ENCODE results near the gene BSDC1. TPM values are rescaled to one million over a fixed set of nuclear protein-coding genes. Genes with fewer than 3 reads are reported as not detected.

BSDC1 gene
- total and polyA plus RNA-seq, 2 experiments from 2014 or later = 22.7 to 50.7 TPM

DNA sequence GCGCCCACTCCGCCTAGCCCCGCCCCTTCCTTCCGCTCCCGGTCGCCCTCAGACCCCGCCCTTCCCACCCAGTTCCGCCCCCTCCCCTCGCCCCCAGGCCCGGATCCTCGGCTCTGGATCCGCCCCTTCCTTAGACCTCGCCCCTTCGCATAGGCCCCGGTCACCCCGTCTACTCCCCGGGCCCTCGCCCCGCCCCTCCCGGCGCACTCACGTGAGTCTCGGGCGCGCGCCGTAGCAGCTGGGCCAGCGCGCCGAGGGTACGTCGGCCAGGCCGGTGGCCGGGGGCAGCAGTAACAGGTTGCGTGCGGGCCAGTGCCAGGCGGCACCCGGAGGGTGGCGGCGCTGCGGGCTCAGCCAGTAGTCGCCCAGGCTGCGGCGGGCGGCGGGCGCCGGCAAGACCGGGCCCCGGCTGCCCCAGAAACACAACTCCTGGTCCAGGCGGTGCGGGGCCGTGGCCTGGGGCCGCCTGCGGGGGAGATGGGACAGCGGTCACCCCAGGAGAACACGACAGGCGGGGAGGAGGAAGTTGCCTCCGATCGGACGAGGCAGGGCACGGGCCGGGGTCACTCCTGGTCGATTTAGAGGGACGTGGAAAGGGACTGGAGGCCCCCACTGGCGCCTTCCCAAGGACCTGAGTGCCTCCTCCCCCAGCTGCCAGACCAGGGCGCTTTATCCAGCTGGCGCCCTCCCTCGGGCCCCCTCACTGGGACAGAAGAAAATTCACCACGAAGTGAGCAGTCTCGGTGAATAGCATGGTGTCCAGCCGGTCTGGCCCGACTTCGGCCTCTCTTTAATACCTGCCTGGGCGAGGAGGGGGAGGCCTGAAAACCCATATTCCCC lies 42.6 kb downstream of the BSDC1 start:
- Mint-ChIP-seq H3K9me3 (peaks cover 18% of the 10 kb centered on the region), H3K4me3 (peak overlapping the region; percentile 81), H3K27ac (peak overlapping the region; percentile 88; the same call in 1 of the 2 replicates), H3K27me3 (ENCODE audit: insufficient read depth, low read depth, poor library complexity) (peaks cover 22% of the 10 kb centered on the region), H3K36me3 (ENCODE audit: low read depth) (peaks cover 7% of the 10 kb centered on the region), H3K4me1 (peaks cover 18% of the 10 kb centered on the region)
- Histone ChIP-seq H3K4me3 (peak overlapping the region; percentile 78), H3K4me2 (peak overlapping the region; percentile 88), H3K4me1 (ENCODE audit: insufficient read depth) (no peaks in the 10 kb centered on the region; the same call in 1 of the 2 replicates), H3K27ac (ENCODE audit: low read depth) (peak overlapping the region; percentile 87; the same call in 1 of the 2 replicates), H3K9me2 (ENCODE audit: insufficient read depth) (peaks cover 10% of the 10 kb centered on the region; the same call in 1 of the 2 replicates), H2AFZ (peak overlapping the region; percentile 93), H3K36me3 (ENCODE audit: insufficient read depth) (no peaks in the 10 kb centered on the region), H3F3A (replicated peaks; ENCODE audit: low read depth) (peaks cover 10% of the 10 kb centered on the region; the same call in 1 of the 2 replicates), H3K27me3 (ENCODE audit: insufficient read depth) (peaks cover 17% of the 10 kb centered on the region), H4K20me1 (replicated peaks; ENCODE audit: insufficient read depth) (no peaks in the 10 kb centered on the region), H3K79me2 (replicated peaks; ENCODE audit: insufficient read depth) (no peaks in the 10 kb centered on the region)
- DNase-seq (ENCODE audit: low spot score) = peak; percentile 99
- ATAC-seq = peak; percentile 93
- TF ChIP-seq ZNF114 (CRISPR knock-in tag; IDR thresholded peaks at IDR 0.05) (no peak), CREB1 (CRISPR knock-in tag; IDR thresholded peaks at IDR 0.05; ENCODE audit: low read depth) (peak; percentile 54; the same call in 1 of the 2 replicates), POLR2AphosphoS5 (IDR thresholded peaks at IDR 0.05; ENCODE audit: low read depth) (peak; percentile 82), NANOG (IDR thresholded peaks at IDR 0.05; ENCODE audit: borderline replicate concordance) (no peak), JUNB (IDR thresholded peaks at IDR 0.05; ENCODE audit: unreplicated experiment) (no peak)
- TF ChIP-seq, protein P1, sequence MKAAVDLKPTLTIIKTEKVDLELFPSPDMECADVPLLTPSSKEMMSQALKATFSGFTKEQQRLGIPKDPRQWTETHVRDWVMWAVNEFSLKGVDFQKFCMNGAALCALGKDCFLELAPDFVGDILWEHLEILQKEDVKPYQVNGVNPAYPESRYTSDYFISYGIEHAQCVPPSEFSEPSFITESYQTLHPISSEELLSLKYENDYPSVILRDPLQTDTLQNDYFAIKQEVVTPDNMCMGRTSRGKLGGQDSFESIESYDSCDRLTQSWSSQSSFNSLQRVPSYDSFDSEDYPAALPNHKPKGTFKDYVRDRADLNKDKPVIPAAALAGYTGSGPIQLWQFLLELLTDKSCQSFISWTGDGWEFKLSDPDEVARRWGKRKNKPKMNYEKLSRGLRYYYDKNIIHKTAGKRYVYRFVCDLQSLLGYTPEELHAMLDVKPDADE (IDR thresholded peaks at IDR 0.05) = no peak
- TF ChIP-seq, protein P2, sequence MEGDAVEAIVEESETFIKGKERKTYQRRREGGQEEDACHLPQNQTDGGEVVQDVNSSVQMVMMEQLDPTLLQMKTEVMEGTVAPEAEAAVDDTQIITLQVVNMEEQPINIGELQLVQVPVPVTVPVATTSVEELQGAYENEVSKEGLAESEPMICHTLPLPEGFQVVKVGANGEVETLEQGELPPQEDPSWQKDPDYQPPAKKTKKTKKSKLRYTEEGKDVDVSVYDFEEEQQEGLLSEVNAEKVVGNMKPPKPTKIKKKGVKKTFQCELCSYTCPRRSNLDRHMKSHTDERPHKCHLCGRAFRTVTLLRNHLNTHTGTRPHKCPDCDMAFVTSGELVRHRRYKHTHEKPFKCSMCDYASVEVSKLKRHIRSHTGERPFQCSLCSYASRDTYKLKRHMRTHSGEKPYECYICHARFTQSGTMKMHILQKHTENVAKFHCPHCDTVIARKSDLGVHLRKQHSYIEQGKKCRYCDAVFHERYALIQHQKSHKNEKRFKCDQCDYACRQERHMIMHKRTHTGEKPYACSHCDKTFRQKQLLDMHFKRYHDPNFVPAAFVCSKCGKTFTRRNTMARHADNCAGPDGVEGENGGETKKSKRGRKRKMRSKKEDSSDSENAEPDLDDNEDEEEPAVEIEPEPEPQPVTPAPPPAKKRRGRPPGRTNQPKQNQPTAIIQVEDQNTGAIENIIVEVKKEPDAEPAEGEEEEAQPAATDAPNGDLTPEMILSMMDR (conservative IDR thresholded peaks at IDR 0.05; ENCODE audit: low read depth in 2 of 2) = peak in 1 of 2 experiments; percentile 20; a peak in 1 of 4 replicates
- TF ChIP-seq, protein P3, sequence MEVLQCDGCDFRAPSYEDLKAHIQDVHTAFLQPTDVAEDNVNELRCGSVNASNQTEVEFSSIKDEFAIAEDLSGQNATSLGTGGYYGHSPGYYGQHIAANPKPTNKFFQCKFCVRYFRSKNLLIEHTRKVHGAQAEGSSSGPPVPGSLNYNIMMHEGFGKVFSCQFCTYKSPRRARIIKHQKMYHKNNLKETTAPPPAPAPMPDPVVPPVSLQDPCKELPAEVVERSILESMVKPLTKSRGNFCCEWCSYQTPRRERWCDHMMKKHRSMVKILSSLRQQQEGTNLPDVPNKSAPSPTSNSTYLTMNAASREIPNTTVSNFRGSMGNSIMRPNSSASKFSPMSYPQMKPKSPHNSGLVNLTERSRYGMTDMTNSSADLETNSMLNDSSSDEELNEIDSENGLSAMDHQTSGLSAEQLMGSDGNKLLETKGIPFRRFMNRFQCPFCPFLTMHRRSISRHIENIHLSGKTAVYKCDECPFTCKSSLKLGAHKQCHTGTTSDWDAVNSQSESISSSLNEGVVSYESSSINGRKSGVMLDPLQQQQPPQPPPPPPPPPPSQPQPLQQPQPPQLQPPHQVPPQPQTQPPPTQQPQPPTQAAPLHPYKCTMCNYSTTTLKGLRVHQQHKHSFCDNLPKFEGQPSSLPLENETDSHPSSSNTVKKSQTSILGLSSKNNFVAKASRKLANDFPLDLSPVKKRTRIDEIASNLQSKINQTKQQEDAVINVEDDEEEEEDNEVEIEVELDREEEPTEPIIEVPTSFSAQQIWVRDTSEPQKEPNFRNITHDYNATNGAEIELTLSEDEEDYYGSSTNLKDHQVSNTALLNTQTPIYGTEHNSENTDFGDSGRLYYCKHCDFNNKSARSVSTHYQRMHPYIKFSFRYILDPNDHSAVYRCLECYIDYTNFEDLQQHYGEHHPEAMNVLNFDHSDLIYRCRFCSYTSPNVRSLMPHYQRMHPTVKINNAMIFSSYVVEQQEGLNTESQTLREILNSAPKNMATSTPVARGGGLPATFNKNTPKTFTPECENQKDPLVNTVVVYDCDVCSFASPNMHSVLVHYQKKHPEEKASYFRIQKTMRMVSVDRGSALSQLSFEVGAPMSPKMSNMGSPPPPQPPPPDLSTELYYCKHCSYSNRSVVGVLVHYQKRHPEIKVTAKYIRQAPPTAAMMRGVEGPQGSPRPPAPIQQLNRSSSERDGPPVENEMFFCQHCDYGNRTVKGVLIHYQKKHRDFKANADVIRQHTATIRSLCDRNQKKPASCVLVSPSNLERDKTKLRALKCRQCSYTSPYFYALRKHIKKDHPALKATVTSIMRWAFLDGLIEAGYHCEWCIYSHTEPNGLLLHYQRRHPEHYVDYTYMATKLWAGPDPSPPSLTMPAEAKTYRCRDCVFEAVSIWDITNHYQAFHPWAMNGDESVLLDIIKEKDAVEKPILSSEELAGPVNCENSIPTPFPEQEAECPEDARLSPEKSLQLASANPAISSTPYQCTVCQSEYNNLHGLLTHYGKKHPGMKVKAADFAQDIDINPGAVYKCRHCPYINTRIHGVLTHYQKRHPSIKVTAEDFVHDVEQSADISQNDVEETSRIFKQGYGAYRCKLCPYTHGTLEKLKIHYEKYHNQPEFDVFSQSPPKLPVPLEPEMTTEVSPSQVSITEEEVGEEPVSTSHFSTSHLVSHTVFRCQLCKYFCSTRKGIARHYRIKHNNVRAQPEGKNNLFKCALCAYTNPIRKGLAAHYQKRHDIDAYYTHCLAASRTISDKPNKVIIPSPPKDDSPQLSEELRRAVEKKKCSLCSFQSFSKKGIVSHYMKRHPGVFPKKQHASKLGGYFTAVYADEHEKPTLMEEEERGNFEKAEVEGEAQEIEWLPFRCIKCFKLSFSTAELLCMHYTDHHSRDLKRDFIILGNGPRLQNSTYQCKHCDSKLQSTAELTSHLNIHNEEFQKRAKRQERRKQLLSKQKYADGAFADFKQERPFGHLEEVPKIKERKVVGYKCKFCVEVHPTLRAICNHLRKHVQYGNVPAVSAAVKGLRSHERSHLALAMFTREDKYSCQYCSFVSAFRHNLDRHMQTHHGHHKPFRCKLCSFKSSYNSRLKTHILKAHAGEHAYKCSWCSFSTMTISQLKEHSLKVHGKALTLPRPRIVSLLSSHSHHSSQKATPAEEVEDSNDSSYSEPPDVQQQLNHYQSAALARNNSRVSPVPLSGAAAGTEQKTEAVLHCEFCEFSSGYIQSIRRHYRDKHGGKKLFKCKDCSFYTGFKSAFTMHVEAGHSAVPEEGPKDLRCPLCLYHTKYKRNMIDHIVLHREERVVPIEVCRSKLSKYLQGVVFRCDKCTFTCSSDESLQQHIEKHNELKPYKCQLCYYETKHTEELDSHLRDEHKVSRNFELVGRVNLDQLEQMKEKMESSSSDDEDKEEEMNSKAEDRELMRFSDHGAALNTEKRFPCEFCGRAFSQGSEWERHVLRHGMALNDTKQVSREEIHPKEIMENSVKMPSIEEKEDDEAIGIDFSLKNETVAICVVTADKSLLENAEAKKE (CRISPR knock-in tag; IDR thresholded peaks at IDR 0.05) = no peak

Measured in GM23338 (cell line).